ENCODE data around the gene ABCC8. TPM values are rescaled to one million over a fixed set of nuclear protein-coding genes. Genes with fewer than 3 reads are reported as not detected.

Gene ABCC8
- total RNA-seq, 1 donor from 2014 or later, result 4.9 TPM

GRCh38 chr11:17395978-17396377, 80.7 kb downstream of the ABCC8 start:
- no peak for TF ChIP-seq CTCF (IDR thresholded peaks at IDR 0.05)
- ATAC-seq, result no peak
- intact Hi-C loops (cut with DNase I), result no loop called here

GRCh38 chr11:17395554-17395961, 81.1 kb downstream of the ABCC8 start:
- no peaks in the 10 kb centered on the region for H3K9me3 ChIP-seq
- intact Hi-C loops (cut with DNase I), result no loop called here
- ATAC-seq (no peak), DNase-seq (no peak)
- no peak for TF ChIP-seq CTCF (IDR thresholded peaks at IDR 0.05)
- H3K4me1 ChIP-seq, result no peaks in the 10 kb centered on the region
- H3K4me3 ChIP-seq, result no peak overlapping the region
- H3K27me3 ChIP-seq (ENCODE audit: low read depth), result no peaks in the 10 kb centered on the region
- no peaks in the 10 kb centered on the region for H3K36me3 ChIP-seq
- H3K27ac ChIP-seq, result no peak overlapping the region

More at GRCh38 chr11:17395978-17396377, 80.7 kb downstream of the ABCC8 start:
- no peak for DNase-seq
- no peak overlapping the region for H3K27ac ChIP-seq
- no peaks in the 10 kb centered on the region for H3K27me3 ChIP-seq (ENCODE audit: low read depth)
- no peak overlapping the region for H3K4me3 ChIP-seq
- no peaks in the 10 kb centered on the region for H3K9me3 ChIP-seq
- no peaks in the 10 kb centered on the region for H3K4me1 ChIP-seq
- no peaks in the 10 kb centered on the region for H3K36me3 ChIP-seq

GRCh38 chr11:17394743-17395390, 81.8 kb downstream of the ABCC8 start:
- intact Hi-C loops (cut with DNase I), result no loop called here
- no peaks in the 10 kb centered on the region for H3K9me3 ChIP-seq
- H3K27me3 ChIP-seq (ENCODE audit: low read depth), result no peaks in the 10 kb centered on the region
- TF ChIP-seq CTCF (IDR thresholded peaks at IDR 0.05), result no peak
- DNase-seq, result no peak
- ATAC-seq, result no peak
- H3K4me1 ChIP-seq, result no peaks in the 10 kb centered on the region
- no peak overlapping the region for H3K27ac ChIP-seq
- H3K36me3 ChIP-seq, result no peaks in the 10 kb centered on the region
- H3K4me3 ChIP-seq, result no peak overlapping the region

- TF ChIP-seq CTCF (IDR thresholded peaks at IDR 0.05), result no peak
- H3K27ac ChIP-seq, result no peak overlapping the region
- H3K4me1 ChIP-seq, result peaks cover 3% of the 10 kb centered on the region
- DNase-seq (no peak), ATAC-seq (no peak)
- H3K4me3 ChIP-seq, result no peak overlapping the region
- intact Hi-C loops (cut with DNase I), result no loop called here
- H3K36me3 ChIP-seq, result no peaks in the 10 kb centered on the region
- no peaks in the 10 kb centered on the region for H3K27me3 ChIP-seq (ENCODE audit: low read depth)
- no peaks in the 10 kb centered on the region for H3K9me3 ChIP-seq
Measured at GRCh38 chr11:17393472-17393871, 83.2 kb downstream of the ABCC8 start.

GRCh38 chr11:17392872-17393271, 83.8 kb downstream of the ABCC8 start:
- Histone ChIP-seq H3K27ac (no peak overlapping the region), H3K36me3 (no peaks in the 10 kb centered on the region), H3K4me1 (peaks cover 5% of the 10 kb centered on the region), H3K9me3 (no peaks in the 10 kb centered on the region), H3K4me3 (no peak overlapping the region), H3K27me3 (ENCODE audit: low read depth) (peaks cover 2% of the 10 kb centered on the region)
- ATAC-seq, result no peak
- no peak for TF ChIP-seq CTCF (IDR thresholded peaks at IDR 0.05)
- intact Hi-C loops (cut with DNase I), result no loop called here
- no peak for DNase-seq
